ENCODE measurements around the gene ABCA2.

GRCh38 chr9:137009938-137010732 lies 17.9 kb downstream of the ABCA2 start:
- TF ChIP-seq POLR2A (IDR thresholded peaks at IDR 0.05) (no peak), CTCF (IDR thresholded peaks at IDR 0.05) (no peak)
